ENCODE results near the gene STARD3NL. TPM values are rescaled to one million over a fixed set of nuclear protein-coding genes. Genes with fewer than 3 reads are reported as not detected.
"Not testable (repeated sequence)": the region's sequence is repeated elsewhere in the genome, so short reads cannot be mapped to it uniquely, and the experiment has no call there.

STARD3NL gene
- total RNA-seq, 6 experiments from 2014 or later = 5.8 to 14.3 (median 9.6) TPM

DNA sequence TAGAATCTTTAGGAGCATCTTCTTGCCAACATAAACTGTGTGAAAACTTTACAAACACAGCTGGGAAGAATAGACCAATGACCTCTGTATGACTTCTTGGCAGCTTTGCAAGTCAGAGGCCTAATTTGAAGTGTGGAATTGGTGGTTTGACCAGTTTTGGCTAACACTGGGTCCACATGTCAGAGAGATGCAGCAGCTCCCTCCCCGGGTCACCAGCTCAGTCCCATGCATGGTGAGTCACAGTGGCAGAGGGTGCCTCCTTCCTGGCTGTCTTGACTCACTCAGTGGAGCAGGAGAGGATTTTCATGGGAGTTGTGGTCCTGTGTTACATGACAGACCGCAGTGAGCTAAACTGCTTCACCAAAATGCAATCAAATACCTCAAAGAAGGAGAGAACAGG lies 8.2 kb upstream of the STARD3NL start:
- peak in 2 of 4 donors; percentile 44 to 48 for ATAC-seq

DNA sequence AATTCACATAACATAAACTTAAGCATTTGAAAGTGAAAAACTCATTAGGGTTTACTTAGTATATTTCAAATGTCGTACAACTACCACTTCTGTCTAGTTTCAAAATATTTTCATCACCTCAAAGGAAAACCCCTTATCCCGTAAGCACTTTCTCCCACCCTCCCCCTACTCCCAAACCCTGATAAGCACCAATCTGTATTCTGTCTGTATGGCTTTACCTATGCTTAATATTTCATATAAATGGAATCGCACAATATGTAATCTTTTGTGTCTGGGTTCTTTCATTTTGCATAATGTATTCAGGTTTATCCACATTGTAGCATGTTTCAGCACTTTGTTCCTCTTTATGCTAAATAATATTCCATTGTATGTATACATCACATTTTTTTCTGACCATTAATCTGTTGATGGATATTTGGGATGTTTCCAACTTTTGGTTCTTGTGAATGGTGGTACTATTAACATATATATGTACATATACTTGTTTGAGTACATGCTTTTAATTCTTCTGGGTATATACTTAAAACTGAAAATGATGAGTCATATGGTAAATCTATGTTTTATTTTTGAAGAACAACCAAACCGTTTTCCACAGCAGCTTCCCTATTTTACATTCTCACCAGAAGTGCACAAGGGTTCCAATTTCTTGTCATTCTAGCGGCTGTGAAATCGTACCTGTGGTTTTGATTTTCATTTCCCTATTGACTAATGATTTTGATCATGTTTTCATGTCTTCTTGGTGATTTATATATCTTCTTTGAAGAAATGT lies 6.2 kb upstream of the STARD3NL start:
- 59% methylated on average over 6 of the region's 6 CpGs for WGBS (ENCODE audit: insufficient coverage, low coverage, low lambda C conversion rate, missing lambda C conversion rate)
- TF ChIP-seq, protein P1, sequence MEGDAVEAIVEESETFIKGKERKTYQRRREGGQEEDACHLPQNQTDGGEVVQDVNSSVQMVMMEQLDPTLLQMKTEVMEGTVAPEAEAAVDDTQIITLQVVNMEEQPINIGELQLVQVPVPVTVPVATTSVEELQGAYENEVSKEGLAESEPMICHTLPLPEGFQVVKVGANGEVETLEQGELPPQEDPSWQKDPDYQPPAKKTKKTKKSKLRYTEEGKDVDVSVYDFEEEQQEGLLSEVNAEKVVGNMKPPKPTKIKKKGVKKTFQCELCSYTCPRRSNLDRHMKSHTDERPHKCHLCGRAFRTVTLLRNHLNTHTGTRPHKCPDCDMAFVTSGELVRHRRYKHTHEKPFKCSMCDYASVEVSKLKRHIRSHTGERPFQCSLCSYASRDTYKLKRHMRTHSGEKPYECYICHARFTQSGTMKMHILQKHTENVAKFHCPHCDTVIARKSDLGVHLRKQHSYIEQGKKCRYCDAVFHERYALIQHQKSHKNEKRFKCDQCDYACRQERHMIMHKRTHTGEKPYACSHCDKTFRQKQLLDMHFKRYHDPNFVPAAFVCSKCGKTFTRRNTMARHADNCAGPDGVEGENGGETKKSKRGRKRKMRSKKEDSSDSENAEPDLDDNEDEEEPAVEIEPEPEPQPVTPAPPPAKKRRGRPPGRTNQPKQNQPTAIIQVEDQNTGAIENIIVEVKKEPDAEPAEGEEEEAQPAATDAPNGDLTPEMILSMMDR (IDR thresholded peaks at IDR 0.05) = no peak
- no peak overlapping the region for H3K4me3 ChIP-seq
- ATAC-seq = no peak
- intact Hi-C loops (cut with DNase I) = no loop called here
- no peak overlapping the region for H3K27ac ChIP-seq
- no peaks in the 10 kb centered on the region for H3K4me1 ChIP-seq
- no peaks in the 10 kb centered on the region for H3K9me3 ChIP-seq
- no peaks in the 10 kb centered on the region for H3K27me3 ChIP-seq
- no peak for DNase-seq
- H3K36me3 ChIP-seq = no peaks in the 10 kb centered on the region

More for the DNA sequence above, 8.2 kb upstream of the STARD3NL start:
- H3K9me3 ChIP-seq = no peaks in the 10 kb centered on the region
- H3K36me3 ChIP-seq = no peaks in the 10 kb centered on the region
- H3K4me1 ChIP-seq = no peaks in the 10 kb centered on the region
- H3K27me3 ChIP-seq = no peaks in the 10 kb centered on the region
- WGBS (ENCODE audit: insufficient coverage, low coverage, low lambda C conversion rate, missing lambda C conversion rate) = 47% methylated on average over 2 of the region's 2 CpGs
- no peak for DNase-seq
- no peak for TF ChIP-seq POLR2A (IDR thresholded peaks at IDR 0.05)
- TF ChIP-seq, protein P1 (IDR thresholded peaks at IDR 0.05) = no peak
- H3K4me3 ChIP-seq = no peak overlapping the region
- H3K27ac ChIP-seq = no peak overlapping the region
- intact Hi-C loops (cut with DNase I) = no loop called here

DNA sequence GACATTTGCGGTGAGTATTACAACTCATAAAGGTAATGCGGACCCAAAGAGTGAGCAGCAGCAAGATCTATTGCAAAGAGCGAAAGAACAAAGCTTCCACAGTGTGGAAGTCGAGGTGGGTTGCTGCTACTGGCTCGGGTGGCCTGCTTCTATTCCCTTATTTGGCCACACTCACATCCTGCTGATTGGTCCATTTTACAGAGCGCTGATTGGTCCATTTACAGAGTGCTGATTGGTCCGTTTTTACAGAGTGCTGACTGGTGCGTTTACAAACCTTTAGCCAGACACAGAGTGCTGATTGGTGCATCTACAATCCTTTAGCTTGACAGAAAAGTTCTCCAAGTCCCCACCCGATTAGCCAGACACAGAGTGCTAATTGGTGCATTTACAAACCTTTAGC lies 2.5 kb upstream of the STARD3NL start:
- not testable (repeated sequence) for H3K27ac ChIP-seq, DNase-seq, H3K36me3 ChIP-seq, H3K4me3 ChIP-seq, H3K4me1 ChIP-seq, ATAC-seq, H3K9me3 ChIP-seq, H3K27me3 ChIP-seq
- intact Hi-C loops (cut with DNase I) = loop anchor here in 1 of 2 donors (5.0 kb wide), 1 partner anchor 42 kb away; no protein-coding TSS in a partner anchor
- 93% methylated on average over 5 of the region's 9 CpGs for WGBS (ENCODE audit: insufficient coverage, low coverage, low lambda C conversion rate, missing lambda C conversion rate)

DNA sequence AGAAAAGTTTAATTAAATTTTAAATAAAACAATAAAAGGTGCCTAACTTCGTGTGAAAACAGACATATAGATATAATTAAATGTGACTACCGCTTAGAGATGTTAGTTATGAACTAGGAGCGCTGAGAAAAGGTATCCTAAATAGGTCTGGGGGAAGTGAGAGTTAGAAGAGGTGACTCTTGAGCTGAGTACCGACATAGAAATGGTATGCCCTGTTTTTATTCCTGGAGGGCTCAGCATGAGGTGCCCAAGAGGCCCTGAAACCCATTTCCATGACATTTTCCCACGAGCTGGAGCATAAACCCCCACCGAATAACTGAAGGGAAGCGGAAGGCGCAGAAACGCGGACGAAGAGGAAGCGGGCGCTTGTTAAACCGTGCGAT lies 433 bp upstream of the STARD3NL start:
- H3K9me3 ChIP-seq = no peaks in the 10 kb centered on the region
- H3K4me1 ChIP-seq = no peaks in the 10 kb centered on the region
- H3K4me3 ChIP-seq = peak overlapping the region; percentile 79 to 83 (median 81)
- H3K36me3 ChIP-seq = no peaks in the 10 kb centered on the region
- intact Hi-C loops (cut with DNase I) = loop anchor here in 1 of 2 donors (5.0 kb wide), 1 partner anchor 40 kb away; no protein-coding TSS in a partner anchor
- ATAC-seq (no peak), DNase-seq (no peak)
- WGBS (ENCODE audit: insufficient coverage, low coverage, low lambda C conversion rate, missing lambda C conversion rate) = 5% methylated on average over 14 of the region's 15 CpGs
- peak overlapping the region; percentile 49 to 92 (median 78) for H3K27ac ChIP-seq
- no peaks in the 10 kb centered on the region for H3K27me3 ChIP-seq
- no peak for TF ChIP-seq POLR2A (IDR thresholded peaks at IDR 0.05)
- TF ChIP-seq, protein P1 (IDR thresholded peaks at IDR 0.05) = no peak

DNA sequence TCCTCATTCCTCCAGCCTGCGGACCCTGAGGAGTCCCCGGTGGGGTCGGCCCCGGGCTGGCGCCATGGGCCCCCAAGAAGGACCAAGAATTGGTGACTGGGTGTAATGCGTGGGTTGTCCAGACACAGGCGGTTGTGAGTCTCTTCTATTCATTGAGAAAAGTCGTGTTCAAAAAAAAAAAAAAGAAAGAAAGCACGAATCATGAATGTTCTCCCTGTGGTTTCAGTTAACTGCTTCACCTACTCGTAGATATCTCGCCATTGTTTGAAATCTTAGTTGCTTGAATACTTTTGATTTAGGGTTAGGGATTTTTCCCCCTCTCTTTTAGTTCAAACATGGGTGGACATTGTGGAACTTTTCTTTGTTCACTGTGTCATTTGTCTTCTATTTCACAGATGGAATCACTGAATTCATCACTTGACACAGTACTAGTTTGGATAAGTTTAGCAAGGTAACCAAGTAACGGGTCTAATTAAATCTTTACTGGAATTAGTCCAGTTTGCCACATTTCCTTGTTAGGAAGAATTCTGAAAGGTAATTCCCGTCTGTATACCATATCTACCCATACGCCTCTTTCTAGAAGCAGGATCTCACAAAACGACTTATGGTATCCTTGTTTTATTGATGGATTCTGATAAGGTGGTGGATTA lies 775 bp downstream of the STARD3NL start:
- TF ChIP-seq, protein P1 (IDR thresholded peaks at IDR 0.05) = no peak
- TF ChIP-seq POLR2A (IDR thresholded peaks at IDR 0.05) = no peak
- intact Hi-C loops (cut with DNase I) = loop anchor here in 1 of 2 donors (5.0 kb wide), 1 partner anchor 38 kb away; no protein-coding TSS in a partner anchor
- Histone ChIP-seq H3K9me3 (no peaks in the 10 kb centered on the region), H3K27me3 (no peaks in the 10 kb centered on the region), H3K4me1 (no peaks in the 10 kb centered on the region), H3K27ac (peak overlapping the region; percentile 78 to 92 (median 78)), H3K36me3 (no peaks in the 10 kb centered on the region), H3K4me3 (peak overlapping the region; percentile 79 to 83 (median 81))
- ATAC-seq = peak in 3 of 4 donors; percentile 18 to 29 (median 21)
- WGBS (ENCODE audit: insufficient coverage, low coverage, low lambda C conversion rate, missing lambda C conversion rate) = 7% methylated on average over 15 of the region's 15 CpGs
- DNase-seq = no peak
